GM12864 (cell line): ENCODE measurements around the gene VSX1.

ENCODE experiments used
- DNase-seq: peaks from one replicate; pipeline ENCODE4 v3.0.0-alpha.2; 2011; ENCODE audit warnings: low read depth
- H3K4me3 ChIP-seq: 2 replicates; pipeline ENCODE4 v1.5.1; 2011; ENCODE audit warnings: mild to moderate bottlenecking, low read depth, low read length, control low read depth
- TF ChIP-seq, protein P1 (sequence below): IDR thresholded peaks from 2 replicates; pipeline ENCODE4 v1.5.1; 2011; ENCODE audit warnings: low read depth, mild to moderate bottlenecking, moderate library complexity, low read length, control low read depth, inconsistent platforms; ENCODE audit errors: missing control alignments

The VSX1 gene

DNA sequence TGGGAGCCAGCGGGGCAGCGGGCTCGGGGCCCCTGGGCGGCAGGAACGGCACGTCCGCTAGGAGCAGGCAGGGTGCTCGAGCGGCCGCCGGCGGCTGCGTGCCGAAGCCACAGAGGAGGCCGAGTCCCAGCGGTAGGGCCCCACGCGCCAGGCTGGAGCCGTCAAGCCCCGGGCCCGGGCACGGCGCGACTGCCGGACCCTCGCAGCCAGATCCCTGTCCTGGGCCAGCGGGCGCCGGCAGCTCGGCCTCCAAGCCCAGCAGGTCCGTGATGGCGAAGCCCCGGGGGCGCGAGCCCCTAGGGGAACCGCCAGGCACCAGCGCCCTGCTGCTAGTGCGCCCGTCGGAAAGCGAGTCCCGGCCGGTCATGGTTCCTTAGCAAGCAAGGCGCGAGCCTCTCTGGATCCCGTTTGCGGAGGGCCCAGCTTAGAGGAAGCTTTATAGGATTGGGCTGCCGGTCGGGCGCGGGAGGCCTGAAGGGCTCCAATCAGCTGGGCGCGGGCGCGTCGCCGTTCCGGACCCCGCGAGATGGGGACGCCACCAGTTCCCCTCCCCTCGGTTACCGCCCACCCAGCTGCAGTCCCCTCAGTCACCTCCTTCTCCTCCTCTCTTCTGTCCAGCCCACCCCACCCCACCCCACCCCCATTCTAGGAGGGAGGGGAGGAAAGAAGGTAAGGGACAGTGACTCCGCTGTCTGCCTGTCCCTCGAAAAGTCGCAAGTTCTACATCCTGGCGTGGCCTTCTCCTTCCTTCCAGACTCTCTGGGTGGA is at the start of gene VSX1:
TSS of gene VSX1 (minus strand) at position 412 of the 768 bp plus-strand sequence. CDS start at position 367, 45 bp downstream.
- TF ChIP-seq, protein P1, sequence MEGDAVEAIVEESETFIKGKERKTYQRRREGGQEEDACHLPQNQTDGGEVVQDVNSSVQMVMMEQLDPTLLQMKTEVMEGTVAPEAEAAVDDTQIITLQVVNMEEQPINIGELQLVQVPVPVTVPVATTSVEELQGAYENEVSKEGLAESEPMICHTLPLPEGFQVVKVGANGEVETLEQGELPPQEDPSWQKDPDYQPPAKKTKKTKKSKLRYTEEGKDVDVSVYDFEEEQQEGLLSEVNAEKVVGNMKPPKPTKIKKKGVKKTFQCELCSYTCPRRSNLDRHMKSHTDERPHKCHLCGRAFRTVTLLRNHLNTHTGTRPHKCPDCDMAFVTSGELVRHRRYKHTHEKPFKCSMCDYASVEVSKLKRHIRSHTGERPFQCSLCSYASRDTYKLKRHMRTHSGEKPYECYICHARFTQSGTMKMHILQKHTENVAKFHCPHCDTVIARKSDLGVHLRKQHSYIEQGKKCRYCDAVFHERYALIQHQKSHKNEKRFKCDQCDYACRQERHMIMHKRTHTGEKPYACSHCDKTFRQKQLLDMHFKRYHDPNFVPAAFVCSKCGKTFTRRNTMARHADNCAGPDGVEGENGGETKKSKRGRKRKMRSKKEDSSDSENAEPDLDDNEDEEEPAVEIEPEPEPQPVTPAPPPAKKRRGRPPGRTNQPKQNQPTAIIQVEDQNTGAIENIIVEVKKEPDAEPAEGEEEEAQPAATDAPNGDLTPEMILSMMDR, result no peak
- no peak within 1 kb of the TSS for H3K4me3 ChIP-seq
- DNase-seq, result no peak

- DNase-seq, result no peak
- TF ChIP-seq, protein P1, result no peak
Observed at GRCh38 chr20:25129908-25130307, 48.0 kb upstream of the VSX1 start.

DNA sequence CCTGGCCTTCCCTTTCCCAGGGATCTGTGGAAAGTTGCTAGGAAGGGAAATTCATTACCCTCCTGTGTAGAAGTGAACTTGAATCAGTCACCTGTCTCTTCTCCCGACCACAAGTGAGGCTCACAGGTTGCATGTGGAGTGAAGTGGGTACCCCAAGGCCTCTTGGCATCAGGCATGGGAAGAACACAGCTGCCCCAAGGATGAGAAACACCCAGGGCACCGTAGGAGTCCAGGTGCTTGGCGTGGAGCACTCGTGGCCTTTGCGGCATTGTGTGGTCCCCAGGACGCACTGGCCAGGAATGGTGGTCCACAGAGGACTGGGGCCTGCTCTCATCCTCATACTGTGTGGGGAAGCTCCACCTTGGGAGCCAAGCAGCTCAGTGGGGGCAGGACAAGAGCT is 47.5 kb upstream of the VSX1 start:
- no peak overlapping the region for H3K4me3 ChIP-seq
- TF ChIP-seq, protein P1, result no peak
- DNase-seq, result no peak

More at GRCh38 chr20:25129908-25130307, 48.0 kb upstream of the VSX1 start:
- no peak overlapping the region for H3K4me3 ChIP-seq

GRCh38 chr20:25128649-25129048 is 46.7 kb upstream of the VSX1 start:
- no peak overlapping the region for H3K4me3 ChIP-seq
- TF ChIP-seq, protein P1, result no peak
- DNase-seq, result no peak

DNA sequence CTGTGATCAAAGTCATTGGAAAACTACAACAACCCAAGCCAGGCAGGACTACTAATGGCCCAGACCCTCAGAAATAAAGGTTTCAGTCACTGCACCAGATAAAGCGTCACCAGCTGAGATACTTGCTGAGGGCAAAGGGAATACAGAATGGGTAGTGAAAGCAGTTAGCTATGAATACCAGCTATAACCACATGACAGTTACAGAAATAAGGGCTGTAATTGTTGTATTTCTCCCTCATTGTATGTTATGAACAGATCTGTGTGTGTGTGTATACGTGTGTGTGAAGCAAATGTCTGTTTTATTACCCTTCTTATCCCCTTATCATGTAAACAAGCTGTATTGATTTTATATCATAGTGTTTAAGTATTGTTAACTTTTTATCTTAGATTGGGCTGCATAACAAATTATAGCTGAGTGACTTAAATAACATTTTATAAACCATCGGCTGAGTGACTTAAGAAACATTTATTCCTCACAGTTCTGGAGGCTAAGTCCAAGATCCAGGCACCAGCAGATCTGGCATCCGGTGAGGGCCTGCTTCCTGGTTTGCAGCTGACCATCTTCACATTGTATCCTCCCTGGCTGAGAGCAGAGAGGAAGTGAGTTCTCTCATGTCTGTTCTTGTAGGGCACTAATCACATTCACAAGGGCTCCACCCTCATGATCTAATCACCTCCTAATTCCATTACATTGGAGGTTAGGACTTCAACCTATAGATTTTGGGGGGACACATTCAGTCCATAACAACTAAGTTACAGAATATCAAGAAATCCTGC is 46.0 kb upstream of the VSX1 start:
- TF ChIP-seq, protein P1, result no peak
- DNase-seq, result no peak
- H3K4me3 ChIP-seq, result no peak overlapping the region

DNA sequence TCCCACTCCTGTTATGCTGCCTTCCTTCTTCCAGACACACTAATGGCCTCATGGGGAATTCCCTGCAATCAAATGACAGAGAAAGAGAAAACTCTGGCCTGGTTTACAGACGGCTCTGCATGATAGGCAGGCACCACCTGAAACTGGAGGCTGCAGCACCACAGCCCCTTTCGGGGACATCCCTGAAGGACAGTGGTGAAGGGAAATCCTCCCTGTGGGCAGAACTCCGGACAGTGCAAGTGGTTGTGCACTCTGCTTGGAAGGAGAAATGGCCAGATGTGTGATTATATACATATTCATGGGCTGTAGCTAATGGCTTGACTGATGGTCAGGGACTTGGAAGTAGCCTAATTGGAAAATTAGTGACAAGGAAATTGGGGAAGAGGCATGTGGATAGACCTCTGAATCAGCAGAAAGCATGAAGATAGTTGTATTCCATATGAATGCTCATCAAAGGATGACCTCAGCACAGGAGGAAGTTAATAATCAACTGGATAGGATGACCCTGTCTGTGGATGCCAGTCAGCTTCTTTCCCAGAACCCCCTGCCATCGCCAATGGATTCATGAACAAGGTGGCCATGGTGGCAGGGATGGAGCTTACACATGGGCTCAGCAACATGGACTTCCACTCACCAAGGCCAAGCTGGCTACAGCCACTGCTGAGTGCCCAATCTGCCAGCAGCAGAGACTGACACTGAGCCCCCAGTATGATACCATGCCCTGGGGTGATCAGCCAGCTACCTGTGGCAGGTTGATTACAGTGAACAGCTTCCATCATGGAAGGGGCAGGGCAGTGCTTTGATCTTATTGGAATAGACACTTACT is 44.5 kb upstream of the VSX1 start:
- TF ChIP-seq, protein P1, result no peak

More for the DNA sequence above, 44.5 kb upstream of the VSX1 start:
- H3K4me3 ChIP-seq, result no peak overlapping the region
- DNase-seq, result no peak
